Activated CD8-positive, alpha-beta memory T cell treated with anti-CD3 and anti-CD28 coated beads, Interleukin-2, amount 10 ng/mL, durations not matched to agents 7 days and 5 days (primary cell): Measurements from ENCODE around the gene HIC2. TPM values are rescaled to one million over a fixed set of nuclear protein-coding genes. Genes with fewer than 3 reads are reported as not detected.
"Not testable (repeated sequence)": the region's sequence is repeated elsewhere in the genome, so short reads cannot be mapped to it uniquely, and the experiment has no call there.

ENCODE experiments used
- ATAC-seq: fragments of 150-1000 bp; cut with Tn5 transposase; one replicate; pipeline ENCODE4 v1.10.0; 2021; ENCODE audit warnings: moderate library complexity
- CTCF ChIA-PET: fragments of 350-600 bp; sonication (Branson Sonifier 250); formaldehyde crosslinking; loops from one replicate; lab custom pipeline; 2021; ENCODE audit warnings: antibody characterized with exemption; lab: Charles Lee
- DNase-seq: peaks from one replicate; pipeline ENCODE4 v3.0.0-alpha.2; 2020
- H3K27ac Mint-ChIP-seq: one replicate; pipeline ENCODE4 v1.8.0; 2021; ENCODE audit warnings: mild to moderate bottlenecking, mixed read lengths
- H3K27me3 Mint-ChIP-seq: one replicate; pipeline ENCODE4 v1.8.0; 2021; ENCODE audit warnings: mixed read lengths
- H3K36me3 Mint-ChIP-seq: one replicate; pipeline ENCODE4 v1.8.0; 2021; ENCODE audit warnings: mild to moderate bottlenecking, mixed read lengths
- H3K4me1 Mint-ChIP-seq: one replicate; pipeline ENCODE4 v1.8.0; 2021; ENCODE audit warnings: mixed read lengths
- H3K4me3 Mint-ChIP-seq: one replicate; pipeline ENCODE4 v1.8.0; 2021; ENCODE audit warnings: mild to moderate bottlenecking, moderate library complexity, mixed read lengths
- H3K9me3 Mint-ChIP-seq: one replicate; pipeline ENCODE4 v1.8.0; 2022; ENCODE audit warnings: low read depth, mixed read lengths
- total RNA-seq, 2 experiments: library from RNA; stranded (reverse); gene quantifications; one replicate each; pipeline ENCODE4 v1.2.3, GENCODE V29; 2021

HIC2 gene
- total RNA-seq, 2 experiments from 2014 or later: 4.2 to 4.4 TPM

DNA sequence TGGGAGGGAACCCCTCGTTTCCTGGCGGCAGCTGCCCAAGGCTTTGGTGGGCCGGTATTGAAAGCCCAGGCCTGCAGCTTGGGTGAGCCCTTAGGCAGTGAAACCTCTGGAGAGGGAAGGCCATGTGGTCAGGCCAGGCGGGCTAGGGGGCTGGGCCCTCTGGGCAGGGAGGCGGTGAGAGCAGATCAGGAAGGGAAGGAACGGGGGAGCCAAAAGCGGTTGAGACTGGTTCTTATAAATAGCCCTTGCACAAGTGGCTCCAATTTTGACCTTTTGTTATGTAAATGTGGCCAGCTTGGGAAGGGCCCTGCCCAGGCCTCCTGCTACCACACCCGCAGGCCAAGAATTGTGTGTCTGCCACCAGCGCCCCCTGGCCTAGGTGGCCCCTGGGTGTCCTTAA, 25.0 kb downstream of the HIC2 start:
- H3K27ac Mint-ChIP-seq, CTCF ChIA-PET, H3K9me3 Mint-ChIP-seq: not testable (repeated sequence)

DNA sequence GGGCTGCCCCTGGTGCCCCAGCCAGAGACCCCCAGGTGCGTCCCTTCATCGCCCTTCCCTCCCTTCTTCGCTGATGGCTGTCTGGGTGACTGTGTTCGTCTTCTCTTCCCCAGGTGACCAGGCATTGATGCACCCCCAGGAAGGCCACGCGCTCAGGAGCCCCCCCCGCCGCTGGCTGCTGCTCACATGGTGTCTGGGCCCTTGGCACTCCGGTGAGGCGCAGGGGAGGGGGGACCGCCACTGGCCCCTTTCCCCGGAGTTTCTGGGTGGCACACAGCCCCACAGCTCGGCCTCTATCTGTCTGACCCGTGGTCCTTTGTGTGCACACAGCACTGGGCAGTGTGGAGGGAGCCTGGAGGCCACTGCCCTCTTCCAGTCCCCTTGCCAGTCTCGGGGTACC, 25.5 kb downstream of the HIC2 start:
- H3K36me3 Mint-ChIP-seq, CTCF ChIA-PET, H3K4me3 Mint-ChIP-seq, H3K9me3 Mint-ChIP-seq, H3K27ac Mint-ChIP-seq, H3K4me1 Mint-ChIP-seq, H3K27me3 Mint-ChIP-seq, ATAC-seq: not testable (repeated sequence)
- peak; percentile 22 for DNase-seq

More for the DNA sequence above, 25.0 kb downstream of the HIC2 start:
- H3K27me3 Mint-ChIP-seq, H3K4me3 Mint-ChIP-seq, H3K4me1 Mint-ChIP-seq, DNase-seq, H3K36me3 Mint-ChIP-seq, ATAC-seq: not testable (repeated sequence)

DNA sequence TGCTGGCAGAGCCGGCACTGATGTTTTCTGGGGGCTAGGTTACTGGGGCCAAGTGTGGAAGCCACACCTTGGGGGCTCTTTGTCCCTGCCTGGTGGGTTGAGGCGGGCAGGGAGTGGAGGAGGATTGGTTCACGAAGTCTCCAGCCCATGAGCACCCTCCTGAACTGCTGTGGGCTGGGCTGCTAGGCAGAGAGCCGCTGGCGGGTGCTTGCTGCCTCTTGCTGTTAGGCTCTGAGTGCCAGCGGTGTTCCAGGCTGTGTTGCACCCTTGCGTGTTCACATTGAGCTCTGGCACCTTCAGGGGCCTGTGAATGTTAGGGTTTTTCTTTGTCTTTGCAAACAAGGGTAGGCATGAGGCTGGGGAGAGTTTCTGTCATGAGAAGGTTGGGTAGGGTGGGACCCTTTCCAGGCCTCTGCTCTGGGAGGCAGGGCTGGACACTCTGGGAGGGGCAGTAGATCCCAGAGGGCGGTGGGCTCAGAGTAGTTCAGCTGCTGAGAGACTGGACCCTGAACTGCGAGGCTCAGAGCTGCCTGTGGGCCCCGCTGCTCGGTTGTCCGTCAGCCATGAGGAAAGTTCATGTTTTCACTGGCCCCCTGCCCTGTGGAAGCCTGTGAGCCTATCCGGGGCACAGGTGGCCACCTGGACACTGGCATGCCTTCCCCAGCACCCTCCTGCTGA, 26.0 kb downstream of the HIC2 start:
- Mint-ChIP-seq H3K27ac (no peak overlapping the region), H3K4me3 (no peak overlapping the region), H3K4me1 (no peaks in the 10 kb centered on the region), H3K9me3 (no peaks in the 10 kb centered on the region), H3K27me3 (no peaks in the 10 kb centered on the region), H3K36me3 (no peaks in the 10 kb centered on the region)
- DNase-seq (no peak), ATAC-seq (no peak)
- CTCF ChIA-PET: interaction anchor here (0.8 kb wide), 1 partner anchor 204 kb away, joined by 3 read pairs; no protein-coding TSS in a partner anchor

GRCh38 chr22:21443735-21444421, 26.7 kb downstream of the HIC2 start:
- H3K36me3 Mint-ChIP-seq: no peaks in the 10 kb centered on the region
- H3K27ac Mint-ChIP-seq: no peak overlapping the region
- H3K9me3 Mint-ChIP-seq: no peaks in the 10 kb centered on the region
- no peaks in the 10 kb centered on the region for H3K4me1 Mint-ChIP-seq
- no peak for DNase-seq
- H3K4me3 Mint-ChIP-seq: no peak overlapping the region
- CTCF ChIA-PET: interaction anchor here (0.8 kb wide), 1 partner anchor 203 kb away, joined by 3 read pairs; no protein-coding TSS in a partner anchor
- ATAC-seq: no peak
- H3K27me3 Mint-ChIP-seq: no peaks in the 10 kb centered on the region

DNA sequence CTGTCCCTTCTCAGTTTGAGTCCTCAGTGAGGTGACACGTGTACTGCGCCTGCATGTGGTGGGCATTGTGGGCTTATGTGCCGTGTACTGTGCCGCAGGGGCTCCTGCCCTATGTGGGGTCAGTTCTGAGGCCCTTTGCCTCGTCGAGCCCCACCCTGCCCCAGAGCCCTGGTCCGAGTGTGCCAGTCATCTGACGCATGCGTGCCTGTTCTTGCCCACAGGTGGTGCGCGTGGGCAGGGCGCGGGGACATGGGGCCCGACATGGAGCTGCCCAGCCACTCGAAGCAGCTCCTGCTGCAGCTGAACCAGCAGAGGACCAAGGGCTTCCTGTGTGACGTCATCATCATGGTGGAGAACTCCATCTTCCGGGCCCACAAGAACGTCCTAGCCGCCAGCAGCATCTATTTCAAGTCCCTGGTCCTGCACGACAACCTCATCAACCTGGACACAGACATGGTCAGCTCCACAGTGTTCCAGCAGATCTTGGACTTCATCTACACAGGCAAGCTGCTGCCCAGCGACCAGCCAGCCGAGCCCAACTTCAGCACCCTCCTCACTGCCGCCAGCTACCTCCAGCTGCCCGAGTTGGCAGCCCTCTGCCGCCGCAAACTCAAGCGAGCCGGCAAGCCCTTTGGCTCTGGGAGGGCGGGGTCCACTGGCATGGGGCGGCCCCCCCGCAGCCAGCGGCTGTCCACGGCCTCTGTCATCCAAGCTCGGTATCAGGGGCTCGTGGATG, 27.7 kb downstream of the HIC2 start:
- Mint-ChIP-seq H3K4me1 (no peaks in the 10 kb centered on the region), H3K36me3 (no peaks in the 10 kb centered on the region), H3K9me3 (no peaks in the 10 kb centered on the region), H3K4me3 (no peak overlapping the region), H3K27me3 (no peaks in the 10 kb centered on the region), H3K27ac (no peak overlapping the region)
- CTCF ChIA-PET: no interaction called here
- peak; percentile 39 for DNase-seq
- ATAC-seq: no peak

GRCh38 chr22:21445437-21446127, 28.4 kb downstream of the HIC2 start:
- Mint-ChIP-seq H3K36me3 (no peaks in the 10 kb centered on the region), H3K27ac (no peak overlapping the region), H3K4me1 (no peaks in the 10 kb centered on the region), H3K9me3 (no peaks in the 10 kb centered on the region), H3K27me3 (no peaks in the 10 kb centered on the region), H3K4me3 (no peak overlapping the region)
- ATAC-seq (no peak), DNase-seq (peak; percentile 22)
- CTCF ChIA-PET: no interaction called here

DNA sequence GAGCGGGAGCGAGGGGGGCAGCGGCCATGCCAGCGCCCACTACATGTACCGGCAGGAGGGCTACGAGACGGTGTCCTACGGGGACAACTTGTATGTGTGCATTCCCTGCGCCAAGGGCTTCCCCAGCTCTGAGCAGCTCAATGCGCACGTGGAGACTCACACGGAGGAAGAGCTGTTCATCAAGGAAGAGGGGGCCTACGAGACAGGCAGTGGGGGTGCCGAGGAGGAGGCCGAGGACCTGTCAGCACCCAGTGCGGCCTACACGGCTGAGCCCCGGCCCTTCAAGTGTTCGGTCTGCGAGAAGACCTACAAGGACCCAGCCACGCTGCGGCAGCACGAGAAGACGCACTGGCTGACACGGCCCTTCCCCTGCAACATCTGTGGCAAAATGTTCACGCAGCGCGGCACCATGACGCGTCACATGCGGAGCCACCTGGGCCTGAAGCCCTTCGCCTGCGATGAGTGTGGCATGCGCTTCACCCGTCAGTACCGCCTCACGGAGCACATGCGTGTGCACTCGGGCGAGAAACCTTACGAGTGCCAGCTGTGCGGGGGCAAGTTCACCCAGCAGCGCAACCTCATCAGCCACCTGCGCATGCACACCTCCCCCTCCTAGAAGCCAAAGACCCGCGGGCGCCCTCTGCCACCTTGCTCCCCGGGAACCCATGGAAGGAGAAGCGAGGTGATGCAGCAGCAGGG, 29.1 kb downstream of the HIC2 start:
- Mint-ChIP-seq H3K4me1 (no peaks in the 10 kb centered on the region), H3K36me3 (no peaks in the 10 kb centered on the region), H3K9me3 (no peaks in the 10 kb centered on the region), H3K27me3 (no peaks in the 10 kb centered on the region), H3K27ac (no peak overlapping the region), H3K4me3 (no peak overlapping the region)
- CTCF ChIA-PET: no interaction called here
- DNase-seq (peak; percentile 38), ATAC-seq (no peak)

DNA sequence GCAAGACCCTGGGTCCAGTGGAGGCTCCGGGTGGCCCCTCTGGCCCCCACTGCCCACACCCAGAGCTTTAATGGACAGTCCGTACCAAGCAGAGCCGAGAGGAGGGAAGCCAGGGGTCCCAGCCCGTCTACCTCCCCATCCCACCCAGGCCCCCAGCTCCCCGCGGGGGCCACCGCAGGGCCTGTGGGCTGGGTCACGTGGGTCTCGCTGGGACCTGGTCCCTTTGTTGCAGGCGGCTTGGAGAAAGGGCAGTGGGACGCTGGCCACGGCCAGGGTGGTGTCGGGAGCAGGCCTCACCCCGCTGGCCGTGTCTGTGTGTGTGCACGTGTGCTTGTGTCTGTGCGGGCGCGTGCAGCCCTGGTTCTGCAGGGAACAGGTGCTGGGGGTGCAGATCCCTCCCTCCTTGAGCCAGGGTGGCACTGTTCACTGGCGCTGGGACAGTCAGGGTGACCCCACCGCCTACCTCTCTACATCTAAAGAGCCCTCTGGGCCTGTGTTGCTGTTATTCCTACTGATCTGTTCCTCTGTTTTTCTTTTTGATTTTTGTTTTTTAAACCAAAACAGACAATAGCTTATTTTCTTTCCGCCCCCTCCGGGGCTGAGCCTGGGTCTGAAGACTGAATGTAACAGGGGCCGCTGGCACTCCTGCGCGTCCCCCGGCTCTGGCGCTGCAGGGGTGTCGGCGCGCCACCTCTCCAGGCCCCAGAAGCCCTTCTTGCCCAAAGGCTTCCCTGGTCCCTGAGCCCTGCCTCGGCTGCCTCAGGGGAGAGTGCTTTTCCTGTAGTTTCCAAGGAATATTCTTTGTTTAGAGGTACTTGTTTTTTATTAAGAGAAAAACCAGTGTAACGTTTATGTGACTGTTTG, 29.9 kb downstream of the HIC2 start:
- Mint-ChIP-seq H3K4me3 (no peak overlapping the region), H3K36me3 (no peaks in the 10 kb centered on the region), H3K4me1 (no peaks in the 10 kb centered on the region), H3K27ac (no peak overlapping the region), H3K27me3 (no peaks in the 10 kb centered on the region), H3K9me3 (no peaks in the 10 kb centered on the region)
- CTCF ChIA-PET: no interaction called here
- DNase-seq: peak; percentile 33
- no peak for ATAC-seq

DNA sequence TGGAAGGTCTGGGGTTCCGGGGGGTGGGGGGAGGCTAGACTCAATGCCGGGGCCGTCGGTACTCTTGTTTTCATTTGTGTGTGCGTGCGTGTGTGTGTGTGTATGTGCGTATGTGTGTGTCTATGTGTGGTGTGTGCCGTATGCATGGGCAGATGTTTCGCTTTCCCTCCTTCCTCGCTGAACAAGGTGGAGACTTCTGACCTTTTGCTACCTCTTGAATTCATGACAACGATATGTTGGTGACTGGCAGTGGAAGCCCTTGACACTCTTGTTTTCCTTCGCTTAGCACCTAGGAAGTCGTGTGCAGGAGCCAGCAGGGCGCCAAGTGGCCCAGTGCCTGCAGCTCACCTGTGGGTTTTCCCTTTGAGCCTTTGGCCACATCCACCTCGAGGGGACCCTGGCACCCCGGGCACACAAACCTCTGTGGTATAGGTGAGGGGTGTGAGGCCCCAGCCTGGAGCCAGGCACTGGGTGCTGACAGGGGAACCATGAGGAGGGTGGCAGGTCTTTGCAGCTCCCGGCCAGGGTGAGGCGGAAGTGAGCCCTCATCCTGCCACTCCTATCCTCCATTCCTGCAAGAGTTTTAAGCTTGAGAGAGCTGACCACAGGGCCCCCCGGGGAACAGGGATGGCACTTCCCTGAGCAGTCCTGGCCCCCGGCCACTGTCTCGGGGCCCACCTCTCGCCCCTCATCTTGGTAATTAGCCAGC, 30.7 kb downstream of the HIC2 start:
- Mint-ChIP-seq H3K36me3 (no peaks in the 10 kb centered on the region), H3K27me3 (no peaks in the 10 kb centered on the region), H3K27ac (no peak overlapping the region), H3K4me1 (no peaks in the 10 kb centered on the region), H3K9me3 (no peaks in the 10 kb centered on the region), H3K4me3 (no peak overlapping the region)
- ATAC-seq: no peak
- DNase-seq: peak; percentile 36
- CTCF ChIA-PET: no interaction called here

DNA sequence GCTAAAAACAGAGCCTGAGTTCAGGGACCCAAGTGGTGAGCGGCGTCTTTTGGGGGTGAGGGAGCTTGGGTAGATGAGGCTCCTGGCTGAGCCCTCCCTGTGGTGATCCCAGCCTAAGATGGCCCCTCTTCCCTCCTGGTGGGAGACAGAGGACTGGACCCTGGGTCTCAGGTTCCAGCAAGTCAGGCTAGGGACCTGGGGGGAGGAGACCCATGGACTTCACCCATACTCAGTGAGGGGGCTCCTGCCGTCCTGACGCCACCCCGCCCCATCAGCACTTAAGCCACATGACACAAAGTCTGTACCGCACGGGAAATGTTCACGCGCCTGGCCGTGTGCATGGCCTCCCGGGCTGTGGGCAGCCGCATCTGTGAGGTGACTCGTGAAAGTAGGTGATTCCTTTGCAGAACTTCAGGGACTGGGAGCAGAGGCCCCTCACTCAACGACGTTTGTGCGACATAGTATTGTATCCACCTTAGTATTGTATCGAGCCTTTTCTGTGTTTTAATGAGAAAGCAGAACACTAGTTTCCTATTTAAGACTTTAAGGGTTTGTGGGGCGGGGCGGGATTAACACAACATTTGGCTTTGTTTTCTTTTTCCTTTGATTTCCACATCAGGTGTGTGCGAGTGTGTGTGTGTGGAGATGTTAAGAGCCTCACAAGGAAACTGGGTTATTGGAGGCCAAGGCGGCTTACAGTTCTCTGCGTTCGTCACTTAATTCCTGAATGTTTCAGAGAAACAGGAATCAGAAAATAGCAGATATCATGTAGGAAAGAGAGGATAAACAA, 31.7 kb downstream of the HIC2 start:
- Mint-ChIP-seq H3K4me1 (no peaks in the 10 kb centered on the region), H3K36me3 (no peaks in the 10 kb centered on the region), H3K4me3 (no peak overlapping the region), H3K9me3 (no peaks in the 10 kb centered on the region), H3K27ac (no peak overlapping the region), H3K27me3 (no peaks in the 10 kb centered on the region)
- ATAC-seq (no peak), DNase-seq (peak; percentile 38)
- CTCF ChIA-PET: no interaction called here

- DNase-seq (peak; percentile 27), ATAC-seq (no peak)
- Mint-ChIP-seq H3K4me3 (no peak overlapping the region), H3K36me3 (no peaks in the 10 kb centered on the region), H3K9me3 (no peaks in the 10 kb centered on the region), H3K4me1 (no peaks in the 10 kb centered on the region), H3K27ac (no peak overlapping the region), H3K27me3 (no peaks in the 10 kb centered on the region)
- CTCF ChIA-PET: no interaction called here
Observed at GRCh38 chr22:21449531-21450319, 32.6 kb downstream of the HIC2 start.
